Breast epithelium (tissue), 3 donors: Measurements from ENCODE around the gene KCNIP4.

ENCODE experiments used
- POLR2AphosphoS5 ChIP-seq, 3 donors: sonication (generic); formaldehyde crosslinking; IDR thresholded peaks; one replicate each; pipeline ENCODE4 v1.6.1; 2017; ENCODE audit warnings: antibody characterized with exemption in 3 of 3
- TF ChIP-seq, protein P1 (sequence below), 3 donors: fragments of 450-650 bp; IDR thresholded peaks; one replicate each; pipeline ENCODE4 v1.5.1; 2016 to 2017; ENCODE audit warnings: antibody characterized with exemption in 3 of 3, mild to moderate bottlenecking in 3 of 3, moderate library complexity in 3 of 3

DNA sequence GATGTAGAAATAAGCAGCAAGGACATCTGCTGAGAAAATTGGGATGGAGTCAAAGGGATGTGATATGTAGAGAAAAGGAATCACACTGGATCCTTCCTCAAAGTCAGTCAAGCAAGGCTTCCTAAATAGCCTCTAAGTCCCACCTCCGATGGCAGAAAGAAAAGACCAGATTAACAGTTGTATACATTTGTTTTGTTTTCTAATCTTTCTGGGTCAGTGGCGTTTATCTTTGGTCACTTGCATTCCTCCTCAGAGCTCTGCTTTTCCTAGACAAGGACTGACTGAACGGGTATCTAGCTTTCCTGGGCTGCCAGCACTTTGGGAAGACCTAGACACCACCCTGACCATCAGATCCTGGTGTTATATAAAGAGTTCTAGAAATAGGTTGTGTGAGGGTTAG is 1225.1 kb downstream of the KCNIP4 start:
- TF ChIP-seq, protein P1, sequence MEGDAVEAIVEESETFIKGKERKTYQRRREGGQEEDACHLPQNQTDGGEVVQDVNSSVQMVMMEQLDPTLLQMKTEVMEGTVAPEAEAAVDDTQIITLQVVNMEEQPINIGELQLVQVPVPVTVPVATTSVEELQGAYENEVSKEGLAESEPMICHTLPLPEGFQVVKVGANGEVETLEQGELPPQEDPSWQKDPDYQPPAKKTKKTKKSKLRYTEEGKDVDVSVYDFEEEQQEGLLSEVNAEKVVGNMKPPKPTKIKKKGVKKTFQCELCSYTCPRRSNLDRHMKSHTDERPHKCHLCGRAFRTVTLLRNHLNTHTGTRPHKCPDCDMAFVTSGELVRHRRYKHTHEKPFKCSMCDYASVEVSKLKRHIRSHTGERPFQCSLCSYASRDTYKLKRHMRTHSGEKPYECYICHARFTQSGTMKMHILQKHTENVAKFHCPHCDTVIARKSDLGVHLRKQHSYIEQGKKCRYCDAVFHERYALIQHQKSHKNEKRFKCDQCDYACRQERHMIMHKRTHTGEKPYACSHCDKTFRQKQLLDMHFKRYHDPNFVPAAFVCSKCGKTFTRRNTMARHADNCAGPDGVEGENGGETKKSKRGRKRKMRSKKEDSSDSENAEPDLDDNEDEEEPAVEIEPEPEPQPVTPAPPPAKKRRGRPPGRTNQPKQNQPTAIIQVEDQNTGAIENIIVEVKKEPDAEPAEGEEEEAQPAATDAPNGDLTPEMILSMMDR (IDR thresholded peaks at IDR 0.05), result no peak
- no peak for TF ChIP-seq POLR2AphosphoS5 (IDR thresholded peaks at IDR 0.05)
